Measurements from ENCODE around the gene CC2D1B.

CC2D1B gene

GRCh38 chr1:52359676-52360594, 6.1 kb downstream of the CC2D1B start:
- DNase-seq (ENCODE audit: low read depth): no peak

GRCh38 chr1:52358851-52359497, 7.0 kb downstream of the CC2D1B start:
- no peak for DNase-seq (ENCODE audit: low read depth)

GRCh38 chr1:52357397-52357796, 8.6 kb downstream of the CC2D1B start:
- no peak for DNase-seq (ENCODE audit: low read depth)

- DNase-seq (ENCODE audit: low read depth): no peak
Observed at GRCh38 chr1:52356818-52357355, 9.1 kb downstream of the CC2D1B start.

GRCh38 chr1:52355847-52356505, 10.0 kb downstream of the CC2D1B start:
- DNase-seq (ENCODE audit: low read depth): no peak

GRCh38 chr1:52355436-52355835, 10.6 kb downstream of the CC2D1B start:
- no peak for DNase-seq (ENCODE audit: low read depth)

GRCh38 chr1:52352690-52353089, 13.3 kb downstream of the CC2D1B start:
- no peak for DNase-seq (ENCODE audit: low read depth)

- DNase-seq (ENCODE audit: low read depth): peak; percentile 48
Observed at GRCh38 chr1:52348704-52349300, 17.2 kb downstream of the CC2D1B start.

GRCh38 chr1:52346653-52347052, 19.4 kb downstream of the CC2D1B start:
- DNase-seq (ENCODE audit: low read depth): no peak

- no peak for DNase-seq (ENCODE audit: low read depth)
Observed at GRCh38 chr1:52345252-52345651, 20.8 kb downstream of the CC2D1B start.

- no peak for DNase-seq (ENCODE audit: low read depth)
Observed at GRCh38 chr1:52343979-52344378, 22.0 kb downstream of the CC2D1B start.

- no peak for DNase-seq (ENCODE audit: low read depth)
Observed at GRCh38 chr1:52341655-52342260, 24.2 kb downstream of the CC2D1B start.

GRCh38 chr1:52337439-52337838, 28.6 kb downstream of the CC2D1B start:
- no peak for DNase-seq (ENCODE audit: low read depth)

- no peak for DNase-seq (ENCODE audit: low read depth)
Observed at GRCh38 chr1:52334906-52335528, 31.0 kb downstream of the CC2D1B start.

- no peak for DNase-seq (ENCODE audit: low read depth)
Observed at GRCh38 chr1:52332411-52332810, 33.6 kb downstream of the CC2D1B start.

- no peak for DNase-seq (ENCODE audit: low read depth)
Observed at GRCh38 chr1:52328615-52329014, 37.4 kb downstream of the CC2D1B start.

GRCh38 chr1:52325786-52326185, 40.2 kb downstream of the CC2D1B start:
- DNase-seq (ENCODE audit: low read depth): no peak

- DNase-seq (ENCODE audit: low read depth): no peak
Observed at GRCh38 chr1:52323731-52324130, 42.3 kb downstream of the CC2D1B start.

- no peak for DNase-seq (ENCODE audit: low read depth)
Observed at GRCh38 chr1:52321061-52321460, 44.9 kb downstream of the CC2D1B start.

- no peak for DNase-seq (ENCODE audit: low read depth)
Observed at GRCh38 chr1:52306227-52307006, 59.6 kb downstream of the CC2D1B start.

All from ELR (cell line).